Transverse colon (tissue), 4 donors: ENCODE results near the gene MBD3L1.

ENCODE experiments used
- POLR2A ChIP-seq: fragments of 450-650 bp; IDR thresholded peaks from one replicate; pipeline ENCODE4 v1.6.1; 2016; ENCODE audit warnings: antibody characterized with exemption, mild to moderate bottlenecking, moderate library complexity
- POLR2AphosphoS5 ChIP-seq, 3 donors: sonication (generic); formaldehyde crosslinking; IDR thresholded peaks; one replicate each; pipeline ENCODE4 v1.6.1; 2016; ENCODE audit warnings: antibody characterized with exemption in 3 of 3
- TF ChIP-seq, protein P1 (sequence below), 5 experiments: fragments of 200-600 bp in 3 of 5; fragments of 450-650 bp in 2 of 5; sonication (generic) in 3 of 5; IDR thresholded peaks; 1 replicate in 2 of 5; 2 replicates in 3 of 5; pipeline ENCODE4 v1.5.1; 2016 to 2017; ENCODE audit warnings: antibody characterized with exemption in 5 of 5, inconsistent platforms in 3 of 5, mild to moderate bottlenecking in 2 of 5, moderate library complexity in 1 of 5

DNA sequence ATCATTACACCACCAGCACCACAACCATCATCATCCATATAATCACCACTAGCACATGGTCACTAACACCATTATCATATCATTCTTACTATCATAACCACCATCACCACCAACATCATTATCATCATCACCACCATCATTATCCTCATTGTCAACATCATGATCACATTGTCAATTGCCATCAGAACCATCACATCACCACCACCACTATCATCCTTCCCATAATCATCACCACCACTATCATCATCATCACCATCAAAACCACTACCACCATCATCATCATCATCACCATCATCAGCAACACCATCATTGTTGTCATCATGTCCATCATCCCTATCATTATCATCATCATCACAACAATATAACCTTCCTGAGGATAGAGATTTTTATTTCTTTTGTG is 58.1 kb downstream of the MBD3L1 start:
- TF ChIP-seq, protein P1, sequence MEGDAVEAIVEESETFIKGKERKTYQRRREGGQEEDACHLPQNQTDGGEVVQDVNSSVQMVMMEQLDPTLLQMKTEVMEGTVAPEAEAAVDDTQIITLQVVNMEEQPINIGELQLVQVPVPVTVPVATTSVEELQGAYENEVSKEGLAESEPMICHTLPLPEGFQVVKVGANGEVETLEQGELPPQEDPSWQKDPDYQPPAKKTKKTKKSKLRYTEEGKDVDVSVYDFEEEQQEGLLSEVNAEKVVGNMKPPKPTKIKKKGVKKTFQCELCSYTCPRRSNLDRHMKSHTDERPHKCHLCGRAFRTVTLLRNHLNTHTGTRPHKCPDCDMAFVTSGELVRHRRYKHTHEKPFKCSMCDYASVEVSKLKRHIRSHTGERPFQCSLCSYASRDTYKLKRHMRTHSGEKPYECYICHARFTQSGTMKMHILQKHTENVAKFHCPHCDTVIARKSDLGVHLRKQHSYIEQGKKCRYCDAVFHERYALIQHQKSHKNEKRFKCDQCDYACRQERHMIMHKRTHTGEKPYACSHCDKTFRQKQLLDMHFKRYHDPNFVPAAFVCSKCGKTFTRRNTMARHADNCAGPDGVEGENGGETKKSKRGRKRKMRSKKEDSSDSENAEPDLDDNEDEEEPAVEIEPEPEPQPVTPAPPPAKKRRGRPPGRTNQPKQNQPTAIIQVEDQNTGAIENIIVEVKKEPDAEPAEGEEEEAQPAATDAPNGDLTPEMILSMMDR (IDR thresholded peaks at IDR 0.05): no peak
- TF ChIP-seq POLR2AphosphoS5 (IDR thresholded peaks at IDR 0.05): no peak
- no peak for TF ChIP-seq POLR2A
